Measurements from ENCODE around the gene TSNAXIP1.

Gene TSNAXIP1

GRCh38 chr16:67782567-67783352, 23.9 kb upstream of the TSNAXIP1 start:
- DNase-seq: no peak

GRCh38 chr16:67783353-67783725, 23.4 kb upstream of the TSNAXIP1 start:
- DNase-seq: no peak

GRCh38 chr16:67786491-67786890, 20.2 kb upstream of the TSNAXIP1 start:
- no peak for DNase-seq

GRCh38 chr16:67790071-67790470, 16.6 kb upstream of the TSNAXIP1 start:
- DNase-seq: no peak

- DNase-seq: no peak
Observed at GRCh38 chr16:67796099-67796718, 10.5 kb upstream of the TSNAXIP1 start.

- DNase-seq: no peak
Observed at GRCh38 chr16:67800338-67800926, 6.3 kb upstream of the TSNAXIP1 start.

GRCh38 chr16:67801241-67801640, 5.4 kb upstream of the TSNAXIP1 start:
- no peak for DNase-seq

- DNase-seq: no peak
Observed at GRCh38 chr16:67801883-67802282, 4.8 kb upstream of the TSNAXIP1 start.

- DNase-seq: no peak
Observed at GRCh38 chr16:67803894-67804293, 2.8 kb upstream of the TSNAXIP1 start.

GRCh38 chr16:67804853-67805542, 1.7 kb upstream of the TSNAXIP1 start:
- no peak for DNase-seq

- no peak for DNase-seq
Observed at GRCh38 chr16:67805718-67806427, 816 bp upstream of the TSNAXIP1 start.

GRCh38 chr16:67807148-67807682, 526 bp downstream of the TSNAXIP1 start:
- DNase-seq: no peak

GRCh38 chr16:67811899-67812298, 5.2 kb downstream of the TSNAXIP1 start:
- no peak for DNase-seq

- DNase-seq: no peak
Observed at GRCh38 chr16:67814567-67814966, 7.9 kb downstream of the TSNAXIP1 start.

GRCh38 chr16:67820608-67821259, 14.0 kb downstream of the TSNAXIP1 start:
- no peak for DNase-seq

- DNase-seq: no peak
Observed at GRCh38 chr16:67822511-67822910, 15.8 kb downstream of the TSNAXIP1 start.

- DNase-seq: no peak
Observed at GRCh38 chr16:67825119-67825518, 18.4 kb downstream of the TSNAXIP1 start.

GRCh38 chr16:67825906-67826305, 19.2 kb downstream of the TSNAXIP1 start:
- no peak for DNase-seq

- no peak for DNase-seq
Observed at GRCh38 chr16:67828651-67829050, 22.0 kb downstream of the TSNAXIP1 start.

GRCh38 chr16:67833030-67833414, 26.3 kb downstream of the TSNAXIP1 start:
- DNase-seq: no peak

- DNase-seq: peak; percentile 84
Observed at GRCh38 chr16:67833415-67834241, 26.9 kb downstream of the TSNAXIP1 start.
